ENCODE measurements around the gene CPNE4.

DNA sequence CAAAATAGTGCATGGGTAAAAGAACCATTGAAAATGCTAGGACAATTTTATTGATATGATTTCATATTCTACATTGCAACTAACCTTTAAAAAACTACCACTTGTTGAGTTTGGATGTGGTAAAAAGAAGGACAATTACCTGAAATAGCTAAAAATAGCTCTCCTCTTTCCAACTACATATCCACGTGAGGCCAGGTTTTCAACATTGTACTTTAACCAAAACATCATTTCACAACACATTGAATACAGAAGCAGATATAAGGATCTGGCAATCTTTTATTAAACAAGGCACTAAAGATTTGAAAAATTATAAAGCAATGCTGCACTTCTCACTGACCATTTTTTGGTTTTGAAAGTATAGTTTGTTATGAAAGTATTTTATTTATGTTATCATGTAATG lies 504.0 kb downstream of the CPNE4 start:
- TF ChIP-seq, protein P1, sequence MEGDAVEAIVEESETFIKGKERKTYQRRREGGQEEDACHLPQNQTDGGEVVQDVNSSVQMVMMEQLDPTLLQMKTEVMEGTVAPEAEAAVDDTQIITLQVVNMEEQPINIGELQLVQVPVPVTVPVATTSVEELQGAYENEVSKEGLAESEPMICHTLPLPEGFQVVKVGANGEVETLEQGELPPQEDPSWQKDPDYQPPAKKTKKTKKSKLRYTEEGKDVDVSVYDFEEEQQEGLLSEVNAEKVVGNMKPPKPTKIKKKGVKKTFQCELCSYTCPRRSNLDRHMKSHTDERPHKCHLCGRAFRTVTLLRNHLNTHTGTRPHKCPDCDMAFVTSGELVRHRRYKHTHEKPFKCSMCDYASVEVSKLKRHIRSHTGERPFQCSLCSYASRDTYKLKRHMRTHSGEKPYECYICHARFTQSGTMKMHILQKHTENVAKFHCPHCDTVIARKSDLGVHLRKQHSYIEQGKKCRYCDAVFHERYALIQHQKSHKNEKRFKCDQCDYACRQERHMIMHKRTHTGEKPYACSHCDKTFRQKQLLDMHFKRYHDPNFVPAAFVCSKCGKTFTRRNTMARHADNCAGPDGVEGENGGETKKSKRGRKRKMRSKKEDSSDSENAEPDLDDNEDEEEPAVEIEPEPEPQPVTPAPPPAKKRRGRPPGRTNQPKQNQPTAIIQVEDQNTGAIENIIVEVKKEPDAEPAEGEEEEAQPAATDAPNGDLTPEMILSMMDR (conservative IDR thresholded peaks at IDR 0.05; ENCODE audit: low read depth, low read length) = no peak
- TF ChIP-seq EZH2 (IDR thresholded peaks at IDR 0.05; ENCODE audit: borderline replicate concordance, low read depth, low read length, poor library complexity, severe bottlenecking) = no peak

Measured in A673 (cell line).